ENCODE results near the gene PREX1.
"Not testable (repeated sequence)": the region's sequence is repeated elsewhere in the genome, so short reads cannot be mapped to it uniquely, and the experiment has no call there.

The PREX1 gene

DNA sequence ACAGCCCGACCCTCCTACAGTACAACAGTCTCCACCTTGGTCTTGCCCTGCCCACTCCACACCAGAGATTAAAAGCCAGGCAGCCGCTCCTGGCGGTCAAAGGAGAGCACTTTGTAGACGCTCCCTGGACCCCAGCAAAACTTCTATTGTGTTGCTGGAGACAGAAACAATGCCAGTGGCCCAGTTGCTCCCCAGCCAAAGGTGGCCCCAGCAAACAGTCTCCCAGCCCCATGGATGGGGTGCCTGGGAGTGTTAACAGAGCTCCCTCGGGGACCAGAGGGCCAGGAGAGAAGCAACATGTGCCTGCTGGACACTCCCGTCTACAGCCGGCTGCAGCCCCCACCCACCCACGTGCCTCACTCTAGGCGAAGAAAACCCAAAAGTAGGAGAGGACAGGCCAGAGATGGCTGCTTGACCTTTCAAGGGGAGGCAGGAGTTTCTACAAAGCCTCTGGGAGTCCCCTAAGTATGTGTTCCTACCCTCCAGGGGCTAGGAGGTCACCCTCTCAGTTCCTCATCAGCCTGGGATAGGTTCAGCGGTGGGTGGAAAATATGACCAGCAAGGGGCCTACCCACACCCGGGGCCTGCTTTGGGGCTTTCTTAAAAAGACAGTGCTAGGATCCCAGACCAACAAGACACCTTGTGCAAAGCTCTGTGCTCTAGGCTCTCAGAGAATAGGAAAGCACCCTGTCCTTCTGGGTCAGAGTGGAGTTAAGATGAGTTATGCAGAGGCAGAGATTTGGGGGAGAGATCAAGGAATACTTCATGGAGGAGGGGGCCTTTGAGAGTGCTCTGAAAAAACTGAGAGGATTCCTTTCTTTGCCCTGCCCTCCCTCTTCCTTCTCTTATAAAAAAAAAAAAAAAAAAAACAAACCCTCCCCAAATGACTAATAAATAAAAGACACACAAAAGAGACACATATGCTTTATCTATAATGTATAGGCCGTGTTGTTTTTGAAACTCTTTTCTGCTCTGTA is 19.0 kb upstream of the PREX1 start:
- H3K4me3 ChIP-seq (ENCODE audit: low read depth in 1 of 2, low read length in 2 of 2): no peak overlapping the region
- H3K9me3 ChIP-seq (ENCODE audit: control insufficient read depth in 1 of 2, low read length in 2 of 2): no peaks in the 10 kb centered on the region
- H3K27me3 ChIP-seq (ENCODE audit: control insufficient read depth in 1 of 2, insufficient read depth in 2 of 2, low read length in 2 of 2): no peaks in the 10 kb centered on the region
- H3K4me1 ChIP-seq (ENCODE audit: control insufficient read depth in 1 of 2, insufficient read depth in 2 of 2, low read length in 2 of 2): no peaks in the 10 kb centered on the region
- no peak overlapping the region for H3K9ac ChIP-seq (ENCODE audit: low read depth in 1 of 2, low read length in 2 of 2)
- no peaks in the 10 kb centered on the region for H3K36me3 ChIP-seq (ENCODE audit: control insufficient read depth in 1 of 2, insufficient read depth in 2 of 2, low read length in 2 of 2)
- no peak overlapping the region for H3K27ac ChIP-seq (ENCODE audit: low read depth, low read length)

DNA sequence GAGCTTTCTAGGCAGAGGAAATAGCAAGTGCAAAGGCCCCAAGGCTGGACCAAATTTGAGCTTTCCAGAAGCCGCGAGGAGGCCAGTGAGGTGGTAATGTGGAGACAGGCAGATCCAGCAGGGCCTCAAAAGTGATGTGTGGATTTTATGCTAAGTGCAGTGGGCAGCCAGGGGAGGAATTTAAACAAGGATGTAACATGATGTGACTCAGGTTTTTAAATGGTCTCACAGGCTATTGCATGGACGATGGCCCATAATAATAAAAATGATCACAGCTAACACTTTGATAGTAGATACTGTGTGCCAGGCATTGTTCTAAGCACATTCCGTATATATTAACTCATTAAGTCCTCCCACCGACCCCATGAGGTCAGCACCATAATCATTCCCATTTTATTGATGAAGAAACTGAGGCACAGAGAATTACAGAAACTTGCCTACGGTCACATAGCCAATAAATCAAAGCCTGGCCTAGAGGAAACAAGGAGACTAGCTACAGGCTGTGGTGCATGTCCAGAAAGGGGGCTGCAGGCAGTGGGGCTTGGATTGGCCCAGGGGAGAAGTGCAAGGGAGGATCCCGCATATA is 18.0 kb upstream of the PREX1 start:
- Histone ChIP-seq H3K36me3 (ENCODE audit: control insufficient read depth in 1 of 2, insufficient read depth in 2 of 2, low read length in 2 of 2) (no peaks in the 10 kb centered on the region), H3K27ac (ENCODE audit: low read depth, low read length) (no peak overlapping the region), H3K9me3 (ENCODE audit: control insufficient read depth in 1 of 2, low read length in 2 of 2) (no peaks in the 10 kb centered on the region), H3K4me3 (ENCODE audit: low read depth in 1 of 2, low read length in 2 of 2) (no peak overlapping the region), H3K27me3 (ENCODE audit: control insufficient read depth in 1 of 2, insufficient read depth in 2 of 2, low read length in 2 of 2) (no peaks in the 10 kb centered on the region), H3K9ac (ENCODE audit: low read depth in 1 of 2, low read length in 2 of 2) (no peak overlapping the region), H3K4me1 (ENCODE audit: control insufficient read depth in 1 of 2, insufficient read depth in 2 of 2, low read length in 2 of 2) (no peaks in the 10 kb centered on the region)

DNA sequence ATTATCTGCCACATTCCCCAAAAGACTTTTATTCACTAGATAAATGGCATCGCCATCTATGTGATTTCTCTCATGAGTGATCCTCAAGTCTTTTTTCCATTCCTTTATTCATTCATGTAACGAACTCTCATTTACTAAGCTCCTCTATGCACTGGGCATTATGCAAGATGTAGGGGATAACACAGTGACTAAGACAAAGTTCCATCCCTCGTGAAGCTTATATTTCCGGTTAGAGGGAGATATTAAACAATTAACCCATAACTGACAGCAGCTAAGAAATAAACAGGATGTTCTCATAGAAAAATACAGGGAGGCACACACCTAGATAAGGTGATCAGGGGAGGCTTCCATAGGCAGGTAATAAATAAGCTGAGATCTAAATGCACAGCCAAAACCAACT is 17.2 kb upstream of the PREX1 start:
- H3K9ac ChIP-seq (ENCODE audit: low read depth in 1 of 2, low read length in 2 of 2): no peak overlapping the region
- no peak overlapping the region for H3K27ac ChIP-seq (ENCODE audit: low read depth, low read length)
- H3K36me3 ChIP-seq (ENCODE audit: control insufficient read depth in 1 of 2, insufficient read depth in 2 of 2, low read length in 2 of 2): no peaks in the 10 kb centered on the region
- no peaks in the 10 kb centered on the region for H3K27me3 ChIP-seq (ENCODE audit: control insufficient read depth in 1 of 2, insufficient read depth in 2 of 2, low read length in 2 of 2)
- no peaks in the 10 kb centered on the region for H3K4me1 ChIP-seq (ENCODE audit: control insufficient read depth in 1 of 2, insufficient read depth in 2 of 2, low read length in 2 of 2)
- H3K4me3 ChIP-seq (ENCODE audit: low read depth in 1 of 2, low read length in 2 of 2): no peak overlapping the region
- H3K9me3 ChIP-seq (ENCODE audit: control insufficient read depth in 1 of 2, low read length in 2 of 2): no peaks in the 10 kb centered on the region

DNA sequence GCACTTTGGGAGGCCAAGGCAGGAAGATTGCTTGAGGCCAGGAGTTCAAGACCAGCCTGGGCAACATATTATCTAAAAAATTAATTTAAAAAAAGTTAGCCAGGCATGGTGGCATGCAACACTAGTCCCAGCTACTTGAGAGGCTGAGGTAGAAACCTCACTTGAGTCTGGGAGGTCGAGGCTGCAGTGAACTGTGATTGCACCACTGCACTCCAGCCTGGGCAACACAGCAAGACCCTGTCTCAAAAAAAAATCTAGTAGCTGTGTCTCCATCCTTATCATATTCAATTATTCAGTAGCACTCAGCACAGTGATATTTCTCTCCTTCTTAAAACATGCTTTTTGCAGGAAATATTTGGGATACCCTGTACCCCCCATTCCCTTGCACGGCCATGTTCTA is 16.1 kb upstream of the PREX1 start:
- H3K9ac ChIP-seq (ENCODE audit: low read depth in 1 of 2, low read length in 2 of 2); H3K4me3 ChIP-seq (ENCODE audit: low read depth in 1 of 2, low read length in 2 of 2); H3K4me1 ChIP-seq (ENCODE audit: control insufficient read depth in 1 of 2, insufficient read depth in 2 of 2, low read length in 2 of 2); H3K9me3 ChIP-seq (ENCODE audit: control insufficient read depth in 1 of 2, low read length in 2 of 2); H3K27ac ChIP-seq (ENCODE audit: low read depth, low read length); H3K36me3 ChIP-seq (ENCODE audit: control insufficient read depth in 1 of 2, insufficient read depth in 2 of 2, low read length in 2 of 2); H3K27me3 ChIP-seq (ENCODE audit: control insufficient read depth in 1 of 2, insufficient read depth in 2 of 2, low read length in 2 of 2): not testable (repeated sequence)

DNA sequence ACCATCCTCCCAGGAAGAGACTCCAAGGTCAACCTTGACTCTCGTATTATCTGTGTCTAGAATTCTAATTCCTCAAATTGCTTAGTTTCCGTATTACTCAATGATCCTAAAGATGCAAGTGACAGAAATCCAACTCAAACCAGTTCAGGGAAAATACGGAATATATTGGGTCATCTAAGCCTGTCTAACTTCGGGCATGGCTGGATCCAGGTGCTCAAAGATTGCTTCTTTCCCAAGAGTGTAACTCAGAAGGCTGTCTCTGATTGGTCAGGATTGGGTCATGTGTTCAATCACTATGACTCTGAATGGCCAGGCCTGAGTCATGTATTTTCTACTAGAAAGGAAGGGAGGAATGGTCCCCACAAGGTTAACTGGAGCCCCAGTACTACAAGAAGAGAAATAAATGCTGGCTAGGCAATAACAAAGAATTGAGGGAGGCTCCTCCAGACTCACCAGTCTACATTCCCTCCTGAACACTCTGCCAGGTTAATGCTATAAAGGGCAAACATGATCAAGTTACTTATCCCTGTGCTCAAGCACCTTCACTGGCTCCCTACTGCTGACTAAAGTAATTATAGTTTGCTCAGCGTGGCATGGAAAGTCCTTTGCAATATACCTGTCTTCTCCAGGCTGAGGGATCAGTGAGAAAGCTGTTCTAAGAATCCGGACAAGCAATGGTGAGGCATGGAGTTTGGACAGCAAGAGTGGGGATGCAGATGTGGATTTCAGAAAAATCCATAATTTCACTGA is 15.4 kb upstream of the PREX1 start:
- no peak overlapping the region for H3K4me3 ChIP-seq (ENCODE audit: low read depth in 1 of 2, low read length in 2 of 2)

DNA sequence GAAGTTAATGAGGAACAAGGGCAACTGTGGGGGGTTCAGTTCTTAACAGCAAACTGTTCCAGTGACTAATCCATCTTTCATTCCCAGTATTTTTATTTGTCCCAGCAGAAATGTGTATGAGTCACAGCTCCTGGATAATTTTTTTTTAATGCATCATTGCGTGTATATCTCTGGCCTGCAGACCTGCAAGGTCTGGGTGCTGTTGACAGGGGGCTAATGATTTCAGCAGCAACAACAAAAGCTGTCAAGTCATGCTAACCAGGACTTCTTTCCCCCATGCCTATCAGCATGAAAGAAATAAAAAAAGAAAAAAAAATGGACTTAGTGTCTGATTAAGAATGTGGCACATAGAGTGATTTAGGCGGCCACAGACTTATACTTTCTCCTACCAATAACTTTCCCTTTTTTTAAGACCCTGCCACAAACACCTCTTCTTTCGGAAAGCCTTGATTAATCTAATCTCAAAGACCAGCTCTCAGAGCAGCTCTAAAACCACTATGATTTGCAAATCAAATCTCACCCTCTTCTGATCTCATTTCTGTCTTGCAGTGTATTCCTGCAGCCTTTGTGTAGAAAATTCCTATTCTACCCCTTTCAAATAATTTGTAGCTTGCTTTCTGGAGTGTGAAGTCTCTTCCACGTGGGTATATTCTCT is 14.2 kb upstream of the PREX1 start:
- no peak overlapping the region for H3K4me3 ChIP-seq (ENCODE audit: low read depth in 1 of 2, low read length in 2 of 2)
- no peaks in the 10 kb centered on the region for H3K27me3 ChIP-seq (ENCODE audit: control insufficient read depth in 1 of 2, insufficient read depth in 2 of 2, low read length in 2 of 2)
- no peak overlapping the region for H3K27ac ChIP-seq (ENCODE audit: low read depth, low read length)
- no peaks in the 10 kb centered on the region for H3K4me1 ChIP-seq (ENCODE audit: control insufficient read depth in 1 of 2, insufficient read depth in 2 of 2, low read length in 2 of 2)
- H3K9me3 ChIP-seq (ENCODE audit: control insufficient read depth in 1 of 2, low read length in 2 of 2): no peaks in the 10 kb centered on the region
- H3K9ac ChIP-seq (ENCODE audit: low read depth in 1 of 2, low read length in 2 of 2): no peak overlapping the region
- no peaks in the 10 kb centered on the region for H3K36me3 ChIP-seq (ENCODE audit: control insufficient read depth in 1 of 2, insufficient read depth in 2 of 2, low read length in 2 of 2)

More for the DNA sequence above, 15.4 kb upstream of the PREX1 start:
- Histone ChIP-seq H3K9me3 (ENCODE audit: control insufficient read depth in 1 of 2, low read length in 2 of 2) (no peaks in the 10 kb centered on the region), H3K36me3 (ENCODE audit: control insufficient read depth in 1 of 2, insufficient read depth in 2 of 2, low read length in 2 of 2) (no peaks in the 10 kb centered on the region), H3K4me1 (ENCODE audit: control insufficient read depth in 1 of 2, insufficient read depth in 2 of 2, low read length in 2 of 2) (no peaks in the 10 kb centered on the region), H3K27me3 (ENCODE audit: control insufficient read depth in 1 of 2, insufficient read depth in 2 of 2, low read length in 2 of 2) (no peaks in the 10 kb centered on the region), H3K9ac (ENCODE audit: low read depth in 1 of 2, low read length in 2 of 2) (no peak overlapping the region), H3K27ac (ENCODE audit: low read depth, low read length) (no peak overlapping the region)

DNA sequence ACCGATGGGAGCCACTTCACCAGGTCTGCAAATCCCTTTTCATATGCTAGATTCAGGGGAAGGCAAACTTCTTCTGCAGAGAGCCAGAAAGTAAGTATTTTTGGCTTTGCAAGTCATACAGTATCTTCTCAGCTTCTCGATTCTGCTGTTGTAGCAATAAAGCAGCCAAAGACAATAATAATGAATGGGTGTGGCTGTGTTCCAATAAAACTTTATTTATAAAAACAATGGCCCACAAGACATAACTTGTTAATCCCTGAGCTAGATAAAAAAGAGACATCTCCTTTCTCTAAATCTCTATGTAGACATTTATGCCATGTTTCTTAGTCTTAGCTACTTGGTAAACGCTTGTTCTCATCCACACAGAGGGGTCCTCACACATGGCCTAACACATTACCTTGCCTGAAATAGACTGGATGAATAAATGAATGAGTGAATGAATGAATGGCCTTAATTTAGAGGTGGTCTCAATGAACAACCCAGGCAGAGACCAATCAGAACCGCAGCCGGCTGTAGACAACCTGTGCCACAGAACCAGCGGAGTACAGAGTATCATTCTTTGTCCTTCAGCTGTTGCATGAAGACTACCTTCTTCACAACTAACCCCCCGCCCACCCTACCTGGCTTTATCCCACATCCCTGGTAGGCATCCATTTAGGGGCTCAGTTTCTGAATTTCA is 13.5 kb upstream of the PREX1 start:
- Histone ChIP-seq H3K9ac (ENCODE audit: low read depth in 1 of 2, low read length in 2 of 2) (no peak overlapping the region), H3K36me3 (ENCODE audit: control insufficient read depth in 1 of 2, insufficient read depth in 2 of 2, low read length in 2 of 2) (no peaks in the 10 kb centered on the region), H3K27me3 (ENCODE audit: control insufficient read depth in 1 of 2, insufficient read depth in 2 of 2, low read length in 2 of 2) (no peaks in the 10 kb centered on the region), H3K9me3 (ENCODE audit: control insufficient read depth in 1 of 2, low read length in 2 of 2) (no peaks in the 10 kb centered on the region), H3K27ac (ENCODE audit: low read depth, low read length) (no peak overlapping the region), H3K4me1 (ENCODE audit: control insufficient read depth in 1 of 2, insufficient read depth in 2 of 2, low read length in 2 of 2) (no peaks in the 10 kb centered on the region), H3K4me3 (ENCODE audit: low read depth in 1 of 2, low read length in 2 of 2) (no peak overlapping the region)

DNA sequence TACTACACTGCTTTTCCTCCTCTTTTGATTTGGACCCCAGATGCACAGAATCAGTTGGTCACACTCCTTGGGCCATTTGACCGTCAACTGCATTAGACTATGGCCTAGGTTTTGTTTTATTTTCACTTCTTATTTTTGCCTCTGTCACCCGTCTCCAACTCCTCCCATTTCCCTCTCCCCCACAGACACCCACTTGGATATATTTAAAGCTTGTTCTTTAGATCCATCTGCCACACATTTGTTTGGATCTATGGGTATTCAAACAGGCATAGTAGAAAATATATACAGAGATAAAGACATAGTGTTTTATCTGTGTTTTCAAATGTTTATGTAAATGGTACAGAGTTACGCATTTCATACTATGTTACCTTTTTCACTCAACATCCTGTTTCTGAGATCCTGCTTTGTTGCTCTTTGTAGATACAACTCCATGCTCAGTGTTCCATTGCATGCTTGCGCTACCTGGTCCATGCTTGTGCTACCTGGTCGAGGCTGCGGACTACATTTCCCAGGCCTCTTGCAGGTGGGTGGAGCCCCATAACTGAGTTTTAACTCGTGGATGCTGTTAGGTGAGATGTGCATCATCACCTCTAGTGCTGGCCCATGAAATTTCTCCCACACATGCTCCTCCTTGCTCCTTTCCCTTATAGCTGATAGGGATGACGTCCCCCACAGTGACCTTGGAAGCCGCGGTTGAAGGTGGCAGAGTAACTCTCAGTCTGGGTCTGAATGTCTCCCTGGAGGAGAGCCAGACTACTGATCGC is 11.5 kb upstream of the PREX1 start:
- Histone ChIP-seq H3K27me3 (ENCODE audit: control insufficient read depth in 1 of 2, insufficient read depth in 2 of 2, low read length in 2 of 2) (no peaks in the 10 kb centered on the region), H3K4me1 (ENCODE audit: control insufficient read depth in 1 of 2, insufficient read depth in 2 of 2, low read length in 2 of 2) (no peaks in the 10 kb centered on the region), H3K36me3 (ENCODE audit: control insufficient read depth in 1 of 2, insufficient read depth in 2 of 2, low read length in 2 of 2) (no peaks in the 10 kb centered on the region), H3K4me3 (ENCODE audit: low read depth in 1 of 2, low read length in 2 of 2) (no peak overlapping the region), H3K9ac (ENCODE audit: low read depth in 1 of 2, low read length in 2 of 2) (no peak overlapping the region), H3K27ac (ENCODE audit: low read depth, low read length) (no peak overlapping the region), H3K9me3 (ENCODE audit: control insufficient read depth in 1 of 2, low read length in 2 of 2) (no peaks in the 10 kb centered on the region)

DNA sequence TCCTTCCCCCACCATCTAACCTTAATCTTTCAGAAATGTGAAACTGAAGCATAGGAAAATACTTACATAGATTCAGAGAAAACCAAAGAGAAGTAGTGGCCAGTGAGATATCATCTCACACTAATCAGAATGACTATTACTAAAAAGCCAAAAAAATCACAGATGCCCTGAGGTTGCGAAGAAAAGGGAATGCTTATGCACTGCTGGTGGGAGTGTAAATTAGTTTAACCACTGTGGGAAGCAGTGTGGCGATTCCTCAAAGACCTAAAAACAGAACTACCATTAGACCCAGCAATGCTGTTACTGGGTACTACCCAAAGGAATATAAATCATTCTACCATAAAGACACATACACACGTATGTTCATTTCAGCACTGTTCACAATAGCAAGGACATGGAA is 9.2 kb upstream of the PREX1 start:
- H3K4me1 ChIP-seq (ENCODE audit: control insufficient read depth in 1 of 2, insufficient read depth in 2 of 2, low read length in 2 of 2): peaks cover 0 to 6% of the 10 kb centered on the region in 2 donors

More for the DNA sequence above, 9.2 kb upstream of the PREX1 start:
- Histone ChIP-seq H3K27ac (ENCODE audit: low read depth, low read length) (no peak overlapping the region), H3K9ac (ENCODE audit: low read depth in 1 of 2, low read length in 2 of 2) (no peak overlapping the region), H3K9me3 (ENCODE audit: control insufficient read depth in 1 of 2, low read length in 2 of 2) (no peaks in the 10 kb centered on the region), H3K27me3 (ENCODE audit: control insufficient read depth in 1 of 2, insufficient read depth in 2 of 2, low read length in 2 of 2) (no peaks in the 10 kb centered on the region), H3K36me3 (ENCODE audit: control insufficient read depth in 1 of 2, insufficient read depth in 2 of 2, low read length in 2 of 2) (no peaks in the 10 kb centered on the region), H3K4me3 (ENCODE audit: low read depth in 1 of 2, low read length in 2 of 2) (no peak overlapping the region)
